KMS-11 (cell line): ENCODE data around the gene ELMO1.

ENCODE experiments used
- H2AFZ ChIP-seq: fragments of 200-600 bp; sonication (generic); 2 replicates; pipeline ENCODE4 v1.6.1; 2016; ENCODE audit warnings: antibody characterized with exemption, mixed run types, low read depth
- H3K27ac ChIP-seq: fragments of 200-600 bp; sonication (generic); 2 replicates; pipeline ENCODE4 v1.6.1; 2016; ENCODE audit warnings: mild to moderate bottlenecking, mixed run types
- H3K27me3 ChIP-seq: fragments of 200-600 bp; sonication (generic); 2 replicates; pipeline ENCODE4 v1.6.1; 2017; ENCODE audit warnings: mild to moderate bottlenecking, low read depth, mixed run types, moderate library complexity; ENCODE audit not compliant: insufficient read depth
- H3K36me3 ChIP-seq: fragments of 200-600 bp; sonication (generic); 2 replicates; pipeline ENCODE4 v1.6.1; 2017; ENCODE audit warnings: mild to moderate bottlenecking, mixed run types; ENCODE audit not compliant: insufficient read depth
- H3K4me1 ChIP-seq: fragments of 200-600 bp; sonication (generic); 2 replicates; pipeline ENCODE4 v1.6.1; 2016; ENCODE audit warnings: mild to moderate bottlenecking, low read depth, mixed run types; ENCODE audit not compliant: poor library complexity, severe bottlenecking
- H3K4me2 ChIP-seq: fragments of 200-600 bp; sonication (generic); 2 replicates; pipeline ENCODE4 v1.7.0; 2016; ENCODE audit warnings: mild to moderate bottlenecking, mixed run types
- H3K4me3 ChIP-seq: fragments of 200-600 bp; sonication (generic); IDR thresholded peaks from 2 replicates; pipeline ENCODE4 v1.6.1; 2017; ENCODE audit warnings: low read depth, low read length, mixed read lengths; ENCODE audit not compliant: insufficient read depth
- H3K79me2 ChIP-seq: fragments of 200-600 bp; sonication (generic); 2 replicates; pipeline ENCODE4 v1.6.1; 2016; ENCODE audit warnings: low read depth, mixed run types; ENCODE audit not compliant: insufficient read depth
- H3K9ac ChIP-seq: fragments of 200-600 bp; sonication (generic); 2 replicates; pipeline ENCODE4 v1.6.1; 2016; ENCODE audit warnings: mild to moderate bottlenecking, mixed run types
- H4K20me1 ChIP-seq: fragments of 200-600 bp; sonication (generic); 2 replicates; pipeline ENCODE4 v1.6.1; 2016; ENCODE audit warnings: mild to moderate bottlenecking, mixed run types; ENCODE audit not compliant: insufficient read depth
- CTCF ChIP-seq: fragments of 200-600 bp; sonication (generic); conservative IDR thresholded peaks from 2 replicates; pipeline ENCODE4 v1.6.1; 2017; ENCODE audit warnings: low read depth, mild to moderate bottlenecking, antibody characterized with exemption, low read length, moderate library complexity, mixed read lengths

ELMO1 gene

GRCh38 chr7:37251222-37251621 lies 197.4 kb downstream of the ELMO1 start:
- Histone ChIP-seq H3K36me3 (no peaks in the 10 kb centered on the region), H4K20me1 (no peaks in the 10 kb centered on the region), H3K9ac (no peak overlapping the region), H3K4me3 (no peak overlapping the region), H3K4me2 (no peak overlapping the region), H2AFZ (no peak overlapping the region), H3K27ac (no peak overlapping the region), H3K79me2 (peaks cover 76% of the 10 kb centered on the region), H3K27me3 (no peaks in the 10 kb centered on the region), H3K4me1 (peaks cover 61% of the 10 kb centered on the region)
- no peak for TF ChIP-seq CTCF

GRCh38 chr7:37249240-37249639 lies 199.4 kb downstream of the ELMO1 start:
- Histone ChIP-seq H2AFZ (no peak overlapping the region), H3K4me2 (no peak overlapping the region), H3K4me1 (peaks cover 41% of the 10 kb centered on the region), H4K20me1 (no peaks in the 10 kb centered on the region), H3K27me3 (no peaks in the 10 kb centered on the region), H3K79me2 (peaks cover 75% of the 10 kb centered on the region), H3K27ac (no peak overlapping the region), H3K4me3 (no peak overlapping the region), H3K36me3 (no peaks in the 10 kb centered on the region; the same call in 1 of the 2 replicates), H3K9ac (no peak overlapping the region)
- no peak for TF ChIP-seq CTCF

GRCh38 chr7:37248396-37248861 lies 200.2 kb downstream of the ELMO1 start:
- Histone ChIP-seq H3K27ac (no peak overlapping the region), H3K79me2 (peaks cover 67% of the 10 kb centered on the region; the same call in 1 of the 2 replicates), H3K4me2 (no peak overlapping the region)

GRCh38 chr7:37247861-37248260 lies 200.8 kb downstream of the ELMO1 start:
- H2AFZ ChIP-seq = no peak overlapping the region
- H3K9ac ChIP-seq = no peak overlapping the region
- H3K27me3 ChIP-seq = no peaks in the 10 kb centered on the region
- H4K20me1 ChIP-seq = no peaks in the 10 kb centered on the region
- TF ChIP-seq CTCF = no peak
- no peaks in the 10 kb centered on the region; the same call in 1 of the 2 replicates for H3K36me3 ChIP-seq
- H3K4me3 ChIP-seq = no peak overlapping the region
- H3K4me2 ChIP-seq = no peak overlapping the region
- peaks cover 62% of the 10 kb centered on the region; the same call in 1 of the 2 replicates for H3K79me2 ChIP-seq
- H3K27ac ChIP-seq = no peak overlapping the region
- H3K4me1 ChIP-seq = peaks cover 33% of the 10 kb centered on the region

More at GRCh38 chr7:37248396-37248861, 200.2 kb downstream of the ELMO1 start:
- Histone ChIP-seq H3K9ac (no peak overlapping the region), H3K36me3 (no peaks in the 10 kb centered on the region; the same call in 1 of the 2 replicates), H2AFZ (no peak overlapping the region), H3K4me1 (peaks cover 33% of the 10 kb centered on the region), H3K4me3 (no peak overlapping the region), H4K20me1 (no peaks in the 10 kb centered on the region), H3K27me3 (no peaks in the 10 kb centered on the region)
- TF ChIP-seq CTCF = no peak
